NCI-H748 (cell line): Measurements from ENCODE around the gene LHX2.

ENCODE experiments used
- DNase-seq: peaks from one replicate; lab custom pipeline; 2025; ENCODE audit not compliant: unreplicated experiment; lab: John Stamatoyannopoulos, UW

The LHX2 gene

DNA sequence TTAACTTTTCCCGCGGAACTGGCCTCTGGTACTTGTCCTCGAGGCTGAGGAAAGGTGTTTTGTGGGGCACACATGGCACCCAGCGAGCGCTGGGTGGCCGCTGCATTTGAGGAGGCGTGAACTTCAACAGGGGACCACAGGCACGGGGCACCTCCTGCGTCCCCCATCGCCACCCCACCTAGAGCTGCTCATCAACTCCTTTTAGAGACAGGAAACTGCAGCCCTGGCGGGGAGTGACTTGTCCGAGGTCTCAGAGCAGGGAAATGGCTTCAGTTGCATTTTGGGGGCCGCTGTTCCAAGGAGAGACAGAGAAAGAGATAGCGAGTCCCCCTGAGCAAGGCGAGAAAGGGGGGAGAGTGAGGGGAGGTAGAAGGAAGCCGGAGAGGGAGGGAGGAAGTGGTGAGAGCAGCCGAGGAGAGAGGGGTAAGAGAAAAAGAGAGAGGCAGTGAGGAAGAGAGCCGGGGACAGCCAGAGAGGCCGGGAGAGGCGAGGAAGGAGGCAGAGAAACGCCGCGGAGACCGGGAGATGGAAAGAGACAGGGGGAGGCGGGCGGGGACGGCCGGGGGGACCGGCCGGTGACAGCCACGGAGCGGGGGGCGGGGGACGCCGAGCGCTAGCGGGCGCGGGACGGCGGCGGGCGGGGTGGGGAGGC is 12.5 kb upstream of the LHX2 start:
- peak; percentile 45 for DNase-seq

DNA sequence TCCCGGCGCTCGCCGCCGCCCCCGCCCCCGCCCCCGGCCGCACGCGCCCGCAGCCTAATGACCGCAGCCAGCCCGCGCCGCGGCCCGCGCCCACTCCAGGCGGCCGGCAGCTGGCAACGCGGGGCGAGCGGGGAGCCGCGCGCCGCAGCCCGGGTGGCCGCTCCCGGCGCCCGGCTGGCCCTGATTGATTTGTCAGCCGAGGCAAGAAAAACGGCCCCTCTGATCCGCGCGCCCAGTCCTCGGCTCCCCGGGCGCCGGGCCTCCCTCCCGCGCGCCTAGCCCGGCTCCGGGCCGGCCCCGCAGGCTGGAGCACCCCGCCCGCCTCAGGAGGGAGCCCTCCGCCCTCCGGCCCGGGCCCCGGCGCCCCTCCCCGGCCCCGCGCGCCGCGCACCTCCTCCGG is 11.9 kb upstream of the LHX2 start:
- DNase-seq = peak; percentile 34

DNA sequence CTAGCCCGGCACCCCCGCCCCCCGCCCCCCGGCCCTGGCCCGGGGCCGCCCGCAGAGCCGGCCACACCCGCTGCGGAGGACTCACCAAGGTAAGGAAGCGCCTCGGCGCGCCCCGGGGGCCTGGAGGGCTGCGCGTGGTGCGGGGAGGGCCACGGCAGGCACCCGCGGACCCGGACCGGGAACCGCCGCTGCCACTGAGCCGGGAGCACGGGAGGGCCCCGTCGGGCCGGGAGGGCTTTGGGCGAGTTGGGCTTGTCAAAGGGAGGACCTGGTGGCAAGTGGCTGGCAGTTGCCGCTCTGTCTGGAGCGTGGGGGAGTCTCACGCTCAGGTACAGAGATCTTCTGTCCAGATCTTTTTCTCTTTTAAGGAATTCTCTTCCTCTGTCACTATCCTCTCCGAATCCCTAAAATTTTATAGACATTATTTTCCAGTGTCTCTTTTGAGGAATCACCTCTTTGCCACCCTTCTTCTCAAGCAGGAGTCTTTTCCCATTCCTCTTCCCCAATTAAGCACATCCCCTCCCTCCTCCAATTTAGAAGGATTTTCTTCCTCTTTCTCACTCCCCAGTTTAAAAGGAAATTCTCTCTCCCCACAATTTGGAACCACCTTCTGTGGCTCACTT is 11.3 kb upstream of the LHX2 start:
- peak; percentile 51 for DNase-seq

DNA sequence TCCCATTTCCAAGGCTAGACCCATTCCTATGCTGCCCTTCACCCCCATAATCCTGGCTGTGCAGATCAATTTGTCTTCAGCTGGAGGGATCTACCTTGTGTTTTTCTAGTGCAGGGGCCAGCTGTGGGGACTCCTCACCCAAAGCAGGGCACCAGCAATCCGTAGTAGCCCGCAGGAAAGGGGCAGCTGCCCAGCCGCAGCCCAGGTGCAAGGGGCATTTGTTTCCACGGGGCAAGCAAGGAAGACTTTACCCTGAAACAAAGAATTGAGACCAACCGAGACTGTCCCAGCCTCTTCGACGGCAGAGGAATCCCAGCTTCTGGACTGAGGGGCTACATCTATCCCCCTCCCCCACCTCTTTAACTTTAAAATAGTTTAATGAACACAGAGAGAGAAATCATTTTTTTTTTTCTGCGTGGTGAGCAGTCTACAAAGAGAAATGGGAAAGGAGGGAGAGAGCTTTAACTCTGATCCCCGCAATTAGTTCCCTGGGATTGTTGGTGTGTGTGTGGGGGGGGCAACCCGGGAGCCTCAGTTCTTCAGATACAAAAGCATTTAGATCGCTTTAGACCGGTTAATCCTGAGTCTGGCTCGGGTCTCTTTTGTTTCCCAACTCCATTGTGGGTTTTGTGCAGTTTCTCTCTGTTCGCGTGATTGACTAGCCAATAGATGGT is 10.6 kb upstream of the LHX2 start:
- peak; percentile 83 for DNase-seq

DNA sequence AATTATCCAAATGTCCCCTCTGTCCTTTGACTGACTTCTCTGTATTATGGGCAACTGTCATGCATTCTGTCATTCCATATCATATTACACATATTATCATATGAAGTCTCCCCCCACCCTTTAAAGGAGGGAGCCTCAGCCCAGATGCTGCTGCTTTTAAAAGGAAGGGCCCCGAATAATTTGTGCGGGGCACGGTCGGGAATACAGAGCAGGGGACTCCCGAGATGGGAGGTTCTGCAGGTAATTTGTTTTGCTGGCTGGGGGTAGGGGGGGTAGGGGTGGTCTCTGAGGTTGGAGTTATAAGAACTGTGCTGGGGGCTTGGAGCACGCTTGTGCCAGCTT is 10.1 kb upstream of the LHX2 start:
- no peak for DNase-seq

DNA sequence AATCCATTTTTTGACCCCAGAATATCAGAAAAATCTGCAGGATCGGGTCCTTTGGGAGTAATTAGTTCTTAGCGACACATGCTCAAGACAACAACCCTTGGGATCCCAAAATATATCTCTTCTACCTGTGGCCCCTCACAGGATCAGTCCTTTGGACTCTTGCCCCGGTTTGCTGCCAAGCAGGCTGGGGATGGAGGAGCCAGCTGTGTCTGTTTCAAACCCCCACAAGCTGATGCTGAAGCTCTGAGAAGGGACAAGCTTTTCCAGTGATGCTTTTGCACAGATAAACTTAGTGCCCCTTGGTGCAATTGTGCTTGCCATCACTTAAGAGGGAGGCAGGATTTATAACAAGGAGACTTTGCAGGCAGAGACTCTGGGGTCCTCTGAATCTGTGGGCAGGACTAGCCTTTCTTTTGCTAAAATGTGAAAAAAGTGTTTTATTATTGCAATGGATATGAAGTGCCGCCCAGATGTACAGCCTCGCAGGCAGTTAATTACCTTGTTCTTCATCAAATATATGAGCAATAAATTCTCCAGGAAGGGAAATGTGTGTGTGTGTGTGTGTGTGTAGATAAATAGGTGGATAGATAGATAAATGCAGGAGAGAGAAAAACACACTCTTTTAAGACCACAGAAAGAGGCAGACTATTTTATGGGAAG is 9.6 kb upstream of the LHX2 start:
- DNase-seq = no peak

DNA sequence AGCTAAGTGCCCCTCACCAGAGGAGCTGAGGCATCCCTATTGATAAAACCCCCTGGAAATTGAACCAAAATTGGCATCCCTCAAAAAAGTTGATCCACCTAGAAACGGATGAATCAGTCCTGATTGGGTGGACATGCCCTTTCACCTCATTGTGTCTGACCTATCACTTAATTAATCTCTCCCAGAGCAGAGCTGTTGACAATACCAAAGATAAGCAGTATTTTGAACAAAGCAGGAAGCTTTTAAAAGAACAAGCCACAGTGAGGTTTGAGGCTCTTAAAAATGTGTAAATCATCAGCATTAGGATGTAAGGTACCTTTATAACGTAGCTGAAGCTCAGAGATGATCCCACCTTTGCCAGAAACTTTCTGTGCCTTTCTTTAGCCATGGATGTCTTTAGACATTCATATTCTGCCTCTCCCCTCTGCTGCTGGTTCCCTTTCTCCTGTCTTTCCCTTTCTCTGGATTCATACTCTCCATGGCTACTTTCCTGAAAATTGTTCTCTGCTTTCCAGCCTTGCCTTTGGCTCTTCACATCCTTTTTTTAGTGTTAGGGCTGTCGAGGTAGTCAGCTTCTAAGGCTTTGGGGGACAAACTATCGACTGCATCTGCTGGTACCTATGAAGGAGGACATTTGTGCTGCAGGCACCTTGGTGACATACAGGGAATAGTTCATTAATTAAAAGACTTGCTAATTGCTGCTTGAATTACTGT is 7.8 kb upstream of the LHX2 start:
- no peak for DNase-seq

DNA sequence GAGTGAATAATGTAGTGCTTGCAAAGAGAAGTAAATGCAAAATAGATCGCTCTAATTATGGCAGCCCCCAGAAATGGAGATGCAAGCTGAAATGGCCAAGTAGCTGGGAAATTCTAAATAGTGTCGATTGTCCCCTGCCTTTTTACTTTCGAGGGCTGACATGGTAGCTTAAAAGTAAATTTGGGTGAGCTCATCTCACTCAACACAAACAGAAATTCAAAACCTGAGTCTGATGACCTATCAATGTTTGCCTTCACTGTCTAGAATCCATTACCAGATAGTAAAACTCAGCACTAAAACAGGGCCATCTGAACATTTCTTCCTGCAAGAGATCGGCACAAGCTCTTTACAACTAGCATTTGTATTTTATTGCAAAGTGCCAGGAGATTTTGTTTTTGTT is 7.0 kb upstream of the LHX2 start:
- peak; percentile 79 for DNase-seq

DNA sequence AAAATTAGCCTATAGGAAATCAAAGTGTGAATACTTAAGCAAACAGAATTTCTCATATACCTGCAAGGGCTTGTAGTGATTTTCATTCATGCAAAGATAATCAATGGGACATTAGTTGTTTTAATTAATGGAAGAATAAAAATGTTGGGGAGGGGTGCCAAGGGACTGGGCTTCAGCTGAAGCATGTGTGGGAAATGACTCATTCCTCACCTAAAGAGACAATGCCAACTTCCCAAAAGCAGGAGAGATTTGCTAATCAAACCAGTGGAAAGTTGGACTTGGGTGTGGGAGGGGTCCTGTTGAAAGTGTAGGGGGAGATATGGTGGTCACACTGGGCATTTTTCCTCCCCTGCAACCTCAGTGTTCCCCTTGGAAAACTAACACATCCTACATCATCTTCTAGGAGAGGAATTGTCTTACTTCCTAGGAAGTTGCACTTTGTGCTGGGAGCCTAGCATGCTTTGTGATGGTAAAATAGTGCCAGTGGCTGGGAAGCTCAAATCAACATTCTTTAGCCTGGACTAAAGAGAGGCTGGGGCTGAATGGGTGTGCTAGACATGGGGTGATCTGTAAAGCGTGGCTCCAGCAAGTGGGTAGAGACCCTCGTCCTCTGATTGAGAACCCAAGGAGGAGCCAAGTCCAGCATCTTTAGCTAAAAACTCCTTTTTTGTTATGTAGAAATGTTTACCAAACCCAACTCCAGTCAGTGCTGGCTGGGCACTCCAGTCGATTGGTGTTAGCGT is 6.4 kb upstream of the LHX2 start:
- no peak for DNase-seq

DNA sequence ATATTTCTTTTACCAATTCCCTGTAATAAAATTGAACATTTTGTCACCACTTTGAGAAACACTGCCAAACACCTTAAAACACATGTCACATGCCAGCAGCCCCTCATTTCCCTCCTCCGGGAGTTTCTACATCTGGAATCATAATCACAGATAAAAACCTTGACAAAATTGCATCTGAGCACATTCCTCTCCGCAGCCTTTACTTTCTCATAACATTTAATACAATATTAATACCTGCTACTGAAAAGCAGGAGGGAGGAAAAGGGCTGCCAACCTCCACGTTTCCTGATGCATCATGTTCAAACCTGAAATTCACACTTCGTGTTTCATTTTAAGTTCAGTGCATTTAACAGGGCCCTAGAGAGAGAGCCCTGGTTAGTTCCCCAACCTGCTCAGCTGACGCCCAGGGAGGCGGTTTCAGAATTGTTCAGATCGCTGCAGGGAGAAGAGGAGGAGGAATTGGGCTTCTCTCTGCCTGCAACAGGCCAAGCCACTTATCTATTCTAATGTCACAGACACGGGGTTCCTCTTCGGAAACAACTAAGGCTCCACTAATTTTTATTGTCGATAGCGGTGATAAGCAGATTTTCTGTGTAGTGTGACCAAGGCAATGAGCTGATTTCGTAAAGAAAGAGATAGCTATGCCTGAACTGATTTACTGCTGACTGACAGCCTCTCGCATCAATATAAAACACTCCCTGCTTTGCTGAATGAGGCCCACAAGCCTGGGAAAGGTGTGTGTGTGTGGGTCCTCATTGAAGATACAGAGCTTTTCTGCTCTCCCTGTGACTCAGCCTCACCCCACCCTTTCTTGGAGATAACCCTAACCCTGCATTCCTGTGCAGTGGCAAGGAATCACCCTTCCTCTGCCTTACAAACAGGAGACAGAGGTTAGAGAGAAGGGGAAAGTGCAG is 4.9 kb upstream of the LHX2 start:
- DNase-seq = no peak

DNA sequence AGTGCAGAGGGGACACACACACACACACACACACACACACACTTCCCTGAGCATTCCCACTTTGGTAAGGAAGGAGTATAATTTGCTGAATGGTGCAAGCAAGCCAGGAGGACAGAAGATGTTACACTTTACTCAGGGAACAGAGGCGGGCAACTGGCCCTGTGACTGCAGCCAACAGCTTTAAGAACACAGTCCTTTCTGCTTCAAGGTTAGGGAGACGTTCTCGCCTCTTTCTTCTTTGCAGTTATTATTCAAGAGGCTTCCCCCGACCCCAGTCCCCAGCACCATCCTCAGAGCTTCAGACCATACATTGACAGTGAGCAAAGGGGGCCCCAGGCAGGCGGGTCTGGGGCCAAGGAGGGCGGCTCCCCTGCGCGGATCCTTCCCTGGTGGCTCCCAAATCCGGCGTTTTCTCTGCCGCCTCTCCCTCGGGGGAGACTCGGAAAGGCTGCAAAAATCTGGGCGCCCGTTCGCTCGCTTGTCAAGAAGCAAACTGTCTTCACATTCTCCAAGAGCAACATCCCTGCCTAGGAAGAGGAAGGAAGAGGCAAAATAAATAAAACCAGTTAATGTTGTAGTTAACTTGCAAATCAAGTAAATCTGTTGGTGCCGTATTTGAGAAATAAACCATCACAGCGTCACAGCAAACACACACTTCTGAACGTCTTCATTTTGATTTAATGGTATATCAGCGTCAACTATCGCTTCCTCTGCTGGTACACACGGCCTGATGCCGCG is 3.8 kb upstream of the LHX2 start:
- DNase-seq = no peak

DNA sequence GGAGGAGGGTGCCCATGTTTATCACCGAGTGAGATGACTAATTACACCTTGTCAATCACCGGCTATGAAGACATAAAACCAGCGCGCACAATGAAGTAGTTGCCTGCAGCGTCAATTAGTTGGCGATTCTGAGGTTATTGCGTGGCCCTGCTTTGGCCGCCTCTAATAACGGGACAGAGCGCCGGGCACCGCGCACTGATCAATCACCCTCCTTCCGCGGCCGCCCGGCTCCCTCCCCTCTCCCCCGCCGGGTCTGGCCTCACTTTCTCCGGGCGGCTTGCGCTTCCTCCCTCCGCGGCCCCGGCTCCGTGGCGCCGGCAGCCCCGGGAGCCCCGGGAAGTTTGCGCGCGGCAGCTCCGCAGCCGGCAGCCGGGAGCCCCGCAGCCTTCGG is 3.3 kb upstream of the LHX2 start:
- peak; percentile 77 for DNase-seq

DNA sequence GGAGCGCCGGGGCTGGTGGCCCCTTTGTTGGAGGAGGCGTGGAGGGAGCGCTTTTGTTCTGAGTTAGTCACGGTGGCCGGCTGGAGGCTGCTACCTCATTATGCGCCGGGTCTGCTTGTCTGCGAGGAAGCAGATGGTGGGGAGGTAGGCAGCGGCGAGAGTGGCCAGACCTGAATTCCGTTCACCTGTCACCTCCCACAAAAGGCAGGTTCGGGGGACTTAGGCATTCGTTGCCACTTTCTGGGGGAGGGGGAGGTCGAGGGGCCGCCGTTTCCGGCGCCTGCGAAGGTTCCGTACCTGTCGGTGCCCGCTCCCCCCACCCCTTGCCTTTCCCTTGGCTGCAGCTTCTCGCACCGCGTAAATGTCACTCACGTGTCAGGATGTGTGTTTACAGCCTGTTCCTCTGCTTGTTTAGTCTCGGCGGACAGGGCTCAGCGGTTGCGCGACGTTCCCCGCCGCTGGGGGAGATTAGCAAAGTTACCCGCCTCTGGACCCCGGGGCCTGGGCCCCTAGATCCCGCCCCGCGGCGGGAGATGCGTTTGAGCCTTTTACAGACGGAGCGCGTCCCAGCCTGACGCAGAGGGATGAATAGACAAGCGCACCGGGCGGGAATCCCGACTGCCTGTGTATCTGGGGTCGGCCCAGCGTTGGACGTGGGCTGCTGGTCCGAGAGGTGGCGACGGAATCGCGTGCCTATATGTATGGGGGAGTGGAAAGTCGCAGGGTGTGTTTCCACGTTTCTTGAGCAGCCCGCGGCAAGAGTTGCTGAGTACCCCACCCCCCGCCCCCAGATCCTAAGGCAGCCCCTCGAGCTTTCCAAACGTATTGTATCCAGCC is 2.7 kb upstream of the LHX2 start:
- DNase-seq = peak; percentile 88

DNA sequence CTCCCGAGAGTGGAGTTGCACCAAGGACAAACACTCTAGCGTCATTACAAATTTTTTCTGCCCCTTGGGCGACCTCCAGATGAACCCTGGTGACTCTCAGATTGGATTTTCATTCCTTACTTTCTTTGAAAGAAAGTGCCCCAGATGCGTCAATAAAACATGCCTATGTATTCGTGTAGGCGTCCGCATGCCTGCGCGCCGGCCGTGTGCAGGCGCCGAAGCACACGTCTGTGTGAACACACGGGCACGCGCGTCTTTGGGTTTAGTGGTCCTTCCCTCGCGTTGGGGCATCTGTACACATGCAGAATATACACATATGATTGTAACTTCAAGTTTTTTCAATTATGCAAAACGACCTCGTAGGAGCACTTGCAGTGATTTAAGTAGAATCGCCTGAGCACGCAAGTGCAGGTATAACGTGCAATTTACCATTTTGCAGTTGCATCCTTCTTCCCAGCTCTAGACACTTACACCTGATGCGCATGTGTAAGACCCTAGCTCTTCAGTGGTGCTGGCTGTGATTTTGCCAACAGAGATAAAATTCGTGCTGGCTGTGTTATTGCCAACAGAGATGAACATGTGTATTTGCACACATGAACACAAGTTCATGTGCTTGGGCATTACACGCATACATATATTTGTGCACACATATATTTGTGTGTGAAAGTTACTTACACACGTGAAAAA is 1.9 kb upstream of the LHX2 start:
- DNase-seq = no peak

DNA sequence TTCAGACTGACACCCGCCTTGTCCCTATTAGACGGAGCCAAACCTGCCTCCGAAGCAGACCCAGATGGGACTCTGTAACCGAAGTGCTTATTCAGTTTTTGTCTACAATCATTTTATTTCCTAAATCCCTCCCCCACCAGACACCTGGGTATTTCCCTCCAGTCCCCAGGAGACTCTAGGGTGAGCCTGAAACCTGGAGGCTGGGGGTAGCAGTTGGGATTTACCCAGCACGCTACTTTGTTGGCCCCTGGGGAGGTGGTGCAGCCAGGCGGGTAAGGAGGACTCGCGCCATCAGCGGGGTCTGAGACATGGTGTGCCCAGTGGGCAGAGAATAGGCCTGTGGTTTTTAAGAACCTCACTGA is 1.3 kb upstream of the LHX2 start:
- peak; percentile 21 for DNase-seq

DNA sequence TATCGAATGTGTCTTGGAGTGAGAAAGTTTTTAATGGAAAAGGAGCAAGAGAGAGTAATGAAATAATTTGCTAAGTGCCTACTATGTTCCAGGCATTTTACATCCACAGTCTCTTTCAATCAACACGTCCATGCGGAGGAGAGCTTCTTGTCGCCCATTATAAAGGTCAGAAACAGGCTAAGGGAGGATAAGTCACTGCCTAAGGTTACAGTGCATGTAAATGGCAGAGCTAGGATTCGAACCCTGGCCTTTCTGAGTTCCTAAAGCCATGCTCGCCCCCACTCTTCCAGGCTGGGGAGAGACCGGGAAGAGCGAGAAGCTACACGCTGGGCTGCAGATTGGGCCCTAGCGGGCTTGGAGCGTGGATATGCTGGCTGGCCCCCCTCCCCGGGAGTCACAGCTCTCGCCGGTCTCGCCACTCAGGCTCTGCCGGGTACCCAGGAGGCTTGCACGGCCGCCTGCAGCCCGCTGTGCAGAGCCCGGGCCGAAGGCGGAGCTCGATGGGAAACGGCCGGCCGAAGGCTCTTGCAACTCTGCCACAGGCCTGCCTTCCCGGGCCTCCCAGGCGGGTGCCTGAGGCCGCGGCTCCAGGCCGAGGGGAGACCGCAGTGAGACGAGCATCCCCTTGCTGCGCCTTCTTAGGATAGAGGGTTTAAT is 775 bp upstream of the LHX2 start:
- DNase-seq = peak; percentile 79
